ENCODE measurements around the gene SLX9.

Gene SLX9

DNA sequence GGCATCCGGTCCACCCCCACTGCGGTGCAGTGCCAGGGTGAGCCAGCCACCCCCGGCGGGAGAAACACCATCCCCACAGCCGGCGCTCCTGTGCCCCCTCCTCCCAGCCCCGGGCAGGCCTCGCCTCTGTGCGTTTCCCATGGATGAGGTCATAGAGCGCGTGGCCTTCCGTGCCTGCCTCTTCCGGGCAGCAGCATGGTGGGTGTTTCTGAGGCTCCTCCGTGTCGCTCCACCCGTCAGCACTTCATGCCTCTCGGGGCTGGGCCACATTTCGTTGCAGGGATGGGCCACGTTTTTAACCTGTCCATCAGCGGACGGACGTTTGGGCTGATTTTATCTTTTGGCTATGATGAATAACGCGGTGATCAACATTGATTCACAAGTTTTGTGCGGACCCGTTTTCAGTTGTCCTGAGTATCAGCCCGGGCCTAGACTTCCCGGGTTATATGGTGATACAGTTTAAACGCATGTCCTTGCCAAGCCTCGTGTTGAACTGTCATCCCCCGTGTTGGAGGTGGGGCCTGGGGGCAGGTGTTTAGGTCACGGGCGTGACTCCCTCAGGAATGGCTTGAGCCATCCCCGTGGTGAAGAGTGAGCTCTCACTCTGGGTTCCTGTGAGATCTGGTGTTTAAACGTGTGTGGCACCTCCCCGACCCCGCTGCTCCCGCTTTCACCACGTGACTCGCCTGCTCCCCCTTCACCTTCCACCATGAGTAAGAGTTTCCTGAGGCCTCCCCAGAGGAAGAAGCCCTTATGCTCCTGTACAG is 64.8 kb downstream of the SLX9 start:
- no peak for DNase-seq

DNA sequence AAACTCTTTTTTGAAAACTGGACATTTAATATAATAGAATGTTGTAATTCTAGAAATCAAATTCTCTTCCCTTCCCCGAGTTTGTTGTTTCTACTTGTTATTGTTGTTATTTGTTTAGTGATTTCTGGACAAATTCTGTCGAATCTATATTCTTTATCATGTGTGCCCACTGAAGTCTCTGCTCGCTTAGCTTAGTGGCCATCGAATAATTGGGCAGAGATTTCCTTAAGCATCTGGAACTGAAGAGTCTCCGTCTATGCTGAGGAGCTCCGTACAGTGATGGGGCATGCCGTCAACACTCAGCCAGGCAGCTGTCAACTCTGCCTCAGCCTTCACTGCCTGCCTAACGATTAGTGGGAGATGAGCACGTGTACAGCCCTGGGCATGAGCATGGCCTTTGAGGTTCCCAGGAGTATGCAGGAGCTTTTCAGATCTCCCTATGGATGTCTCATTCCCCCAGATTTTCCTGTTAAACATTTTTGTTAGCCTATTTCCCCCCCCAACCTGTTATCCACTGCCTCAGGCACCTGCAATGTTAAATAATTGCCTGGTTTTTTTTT is 66.8 kb downstream of the SLX9 start:
- DNase-seq, result no peak

DNA sequence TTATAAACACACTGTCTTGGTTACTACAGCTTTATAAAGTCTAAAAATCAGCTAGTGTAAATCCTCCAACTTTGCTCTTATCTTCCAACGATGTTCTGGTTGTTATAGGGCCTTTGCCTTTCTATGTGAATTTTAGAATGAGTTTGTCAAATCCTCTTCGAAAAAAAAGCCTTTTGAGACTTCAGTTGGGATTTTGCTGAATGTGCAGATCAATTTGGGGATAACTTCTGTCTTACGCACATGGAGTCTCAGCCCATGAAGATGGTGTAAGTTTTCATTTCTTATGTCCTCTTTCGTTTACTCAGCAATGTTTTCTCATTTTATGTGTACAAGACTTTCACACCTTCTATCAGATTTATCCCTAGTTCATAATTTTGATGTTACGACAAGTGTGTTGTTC is 69.8 kb downstream of the SLX9 start:
- no peak for DNase-seq

DNA sequence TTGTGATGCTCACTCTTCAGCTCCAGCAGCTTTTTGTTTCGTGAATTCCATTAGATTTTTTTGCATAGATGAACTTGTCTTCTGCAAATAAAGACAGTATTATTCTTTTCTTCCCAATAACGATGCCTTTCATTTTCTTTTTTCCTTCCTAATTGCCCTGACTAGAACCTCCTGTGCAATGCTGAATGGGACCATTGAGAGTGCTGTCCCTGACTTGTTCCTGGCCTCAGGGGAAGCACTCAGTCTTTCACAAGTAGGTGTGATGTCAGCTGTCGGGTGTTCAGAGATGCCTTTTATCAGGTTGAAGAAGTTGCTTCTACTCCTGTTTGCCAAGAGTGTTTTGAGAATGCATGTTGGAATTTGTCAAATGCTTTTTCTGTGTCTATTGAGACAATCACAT is 70.3 kb downstream of the SLX9 start:
- DNase-seq, result no peak

DNA sequence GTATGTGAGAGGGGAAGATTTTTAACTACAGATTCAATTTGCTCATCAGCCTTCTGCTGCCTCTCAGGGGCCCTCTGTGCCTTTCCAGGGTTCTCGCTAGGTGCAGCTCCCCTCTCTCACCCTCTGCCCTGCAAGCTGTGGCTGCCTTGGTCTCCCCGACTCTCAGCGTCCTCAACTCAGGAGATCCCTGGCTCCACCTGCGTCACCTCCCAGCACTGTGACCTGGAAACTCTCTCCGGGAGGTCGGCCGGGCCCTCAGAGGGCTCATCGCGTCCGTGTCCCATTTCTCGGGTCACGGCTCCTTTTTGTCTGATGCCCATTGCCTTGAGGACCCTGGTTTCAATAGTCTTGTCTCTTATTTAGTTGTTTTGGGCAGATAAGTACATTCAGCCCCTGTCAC is 71.0 kb downstream of the SLX9 start:
- no peak for DNase-seq

DNA sequence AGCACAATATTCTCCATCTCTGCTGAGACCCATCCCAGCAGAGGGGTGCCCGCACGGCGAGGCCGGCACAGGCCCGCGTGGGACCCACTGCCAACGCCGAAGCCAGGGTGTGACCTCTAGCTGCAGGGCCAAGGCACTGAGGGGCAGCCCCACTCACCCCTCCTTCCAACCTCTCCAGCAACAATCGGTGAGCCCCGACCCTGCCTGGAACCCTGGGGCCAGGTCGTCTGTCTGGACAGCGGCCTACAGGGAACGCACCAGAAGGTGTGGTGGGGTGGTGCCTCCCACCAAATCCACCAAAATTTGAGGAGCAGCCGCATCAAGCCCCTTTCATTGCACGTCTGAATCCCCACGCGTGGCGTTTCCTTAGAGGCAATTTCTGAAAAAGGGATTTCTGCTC is 71.6 kb downstream of the SLX9 start:
- DNase-seq, result no peak

DNA sequence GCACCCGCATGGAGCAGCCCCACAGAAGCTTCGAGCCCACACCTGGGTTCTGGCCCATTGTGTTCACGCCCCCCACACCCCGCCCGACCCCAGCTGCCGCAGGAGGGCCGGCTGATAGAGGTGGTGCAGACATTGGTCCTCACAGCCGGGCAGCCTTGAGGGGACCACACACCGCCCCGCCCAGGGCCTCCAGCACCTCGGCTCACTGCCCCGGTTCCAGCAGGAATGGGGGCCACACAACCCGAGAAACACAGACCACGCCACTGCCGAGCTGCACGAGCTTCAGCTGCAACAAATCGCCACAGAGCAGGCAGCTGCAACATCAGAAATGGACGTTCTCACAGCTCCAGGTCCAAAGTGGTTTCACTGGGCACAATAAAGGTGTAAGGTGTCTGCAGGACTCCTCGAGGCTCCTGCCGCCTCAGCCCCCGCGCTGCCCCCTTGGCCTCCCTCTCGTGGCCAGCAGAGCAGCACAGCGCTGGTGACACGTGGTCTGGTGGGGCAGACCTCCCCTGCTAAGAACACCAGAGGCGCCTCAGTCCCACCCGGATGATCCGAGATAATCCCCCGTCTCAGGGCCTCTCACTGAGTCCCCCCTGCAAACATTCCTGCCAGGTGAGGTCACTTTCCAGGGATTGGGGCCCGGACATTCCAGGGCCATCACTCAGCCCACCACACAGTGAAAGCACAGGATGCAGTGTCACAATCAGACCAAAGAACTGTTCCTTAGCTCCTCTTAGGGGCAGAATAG is 72.3 kb downstream of the SLX9 start:
- no peak for DNase-seq

DNA sequence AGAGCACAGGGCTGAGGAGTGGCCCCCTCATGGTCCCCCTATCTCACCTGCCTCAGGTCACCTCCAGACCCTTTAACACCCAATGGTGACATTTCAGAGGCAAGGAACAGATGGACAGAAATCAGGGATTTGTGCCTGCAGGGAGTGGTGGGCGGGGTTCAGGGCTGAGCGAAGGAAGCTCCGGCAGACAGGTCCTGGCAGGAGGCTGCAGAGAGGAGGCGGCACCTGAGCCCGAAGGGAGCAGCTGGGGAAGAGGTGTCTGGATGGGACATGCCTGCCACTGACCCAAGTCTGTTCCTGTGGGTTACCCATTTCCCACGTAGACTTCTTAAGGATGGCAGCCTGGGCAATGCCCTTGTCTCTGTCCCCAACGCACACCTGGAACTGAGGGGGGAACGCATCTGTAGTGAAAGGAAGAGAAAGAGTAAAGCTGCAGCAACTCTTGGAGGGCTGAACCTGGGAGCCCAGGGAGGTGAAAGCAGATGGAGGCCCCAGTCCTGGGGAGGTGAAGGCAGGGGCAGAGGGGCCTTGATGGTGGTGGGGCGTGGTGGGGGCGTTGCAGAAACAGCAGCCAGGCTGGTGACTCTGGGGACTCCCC is 72.9 kb downstream of the SLX9 start:
- no peak for DNase-seq

DNA sequence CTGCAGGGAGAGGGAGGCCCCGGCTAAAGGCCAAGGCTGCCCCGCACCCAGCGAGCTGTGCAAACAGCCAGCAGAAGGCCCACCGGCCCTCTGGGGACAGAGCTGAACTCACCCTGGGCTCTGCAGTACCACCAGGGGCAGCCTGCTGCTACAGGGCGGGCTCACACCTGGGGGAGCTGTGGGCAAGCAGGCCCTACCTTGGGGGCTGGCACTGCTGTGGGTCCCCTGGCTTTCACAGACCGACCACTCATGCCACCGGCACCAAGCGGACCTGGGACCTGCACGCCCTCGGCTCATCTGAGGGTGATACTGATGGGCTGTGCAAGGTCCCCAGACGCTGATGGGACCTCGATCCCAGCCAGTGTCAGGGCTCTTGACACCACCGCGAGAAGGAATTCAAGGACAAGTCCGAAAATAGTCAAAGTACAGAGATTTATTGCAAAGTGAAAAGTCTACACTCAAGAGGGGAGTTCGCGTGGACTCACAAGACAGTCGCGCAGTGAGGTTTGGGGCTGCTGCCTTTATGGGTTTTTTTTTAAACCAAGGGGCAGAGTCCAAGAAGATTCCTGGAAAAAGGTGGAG is 73.5 kb downstream of the SLX9 start:
- no peak for DNase-seq

DNA sequence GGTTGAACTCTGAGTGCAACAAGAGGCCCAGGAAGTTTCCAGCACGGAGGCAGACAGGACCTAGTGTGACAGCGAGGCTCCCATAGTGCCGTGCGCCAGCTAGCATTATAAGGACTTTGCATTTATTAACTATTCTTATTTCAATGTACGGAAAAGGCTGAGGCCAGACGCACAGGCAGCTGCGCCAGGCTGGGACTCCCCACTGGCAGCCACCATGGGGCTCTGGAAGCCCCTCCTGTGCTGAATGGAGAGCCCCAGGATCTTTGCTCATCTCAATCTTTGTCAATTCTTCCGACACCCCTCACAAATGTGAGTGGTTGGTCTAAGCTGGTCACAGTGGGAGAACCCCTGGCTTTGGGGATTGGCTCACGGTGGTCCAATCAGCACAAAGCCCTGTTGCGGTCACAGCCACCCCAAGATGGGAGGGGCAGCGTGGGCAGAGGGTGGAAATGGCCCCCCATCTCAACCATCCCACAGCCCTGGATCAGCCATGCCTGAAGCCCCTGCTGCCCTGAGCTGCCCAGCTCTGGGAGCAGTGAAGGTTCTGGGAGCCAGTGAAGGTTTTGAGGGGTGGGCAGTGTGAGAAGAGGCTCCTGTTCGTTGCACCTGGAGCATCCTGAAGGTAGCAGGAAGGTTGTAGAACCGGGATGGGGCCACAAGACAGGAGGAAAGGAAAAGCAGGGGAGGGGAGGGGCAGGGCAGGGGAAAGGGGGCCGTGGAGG is 75.1 kb downstream of the SLX9 start:
- no peak for DNase-seq

DNA sequence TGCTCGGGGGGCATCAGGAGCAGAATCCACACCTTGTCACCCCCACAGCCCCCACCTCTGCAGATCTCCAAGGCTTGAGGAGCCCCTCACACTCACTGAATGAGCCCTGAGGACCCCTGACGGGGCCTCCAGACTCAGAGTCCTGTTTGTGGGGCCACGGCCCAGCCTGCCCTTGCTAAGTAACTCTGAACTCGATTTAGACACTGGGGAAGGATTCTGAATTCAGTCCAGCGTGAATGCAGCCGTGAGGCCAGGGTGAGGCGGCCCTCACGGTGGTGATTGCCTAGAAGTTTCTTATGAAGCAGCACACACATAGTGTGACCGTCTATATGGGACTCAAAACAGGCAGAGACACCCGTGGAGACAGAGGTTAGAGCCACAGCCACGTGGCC is 75.6 kb downstream of the SLX9 start:
- DNase-seq, result no peak

DNA sequence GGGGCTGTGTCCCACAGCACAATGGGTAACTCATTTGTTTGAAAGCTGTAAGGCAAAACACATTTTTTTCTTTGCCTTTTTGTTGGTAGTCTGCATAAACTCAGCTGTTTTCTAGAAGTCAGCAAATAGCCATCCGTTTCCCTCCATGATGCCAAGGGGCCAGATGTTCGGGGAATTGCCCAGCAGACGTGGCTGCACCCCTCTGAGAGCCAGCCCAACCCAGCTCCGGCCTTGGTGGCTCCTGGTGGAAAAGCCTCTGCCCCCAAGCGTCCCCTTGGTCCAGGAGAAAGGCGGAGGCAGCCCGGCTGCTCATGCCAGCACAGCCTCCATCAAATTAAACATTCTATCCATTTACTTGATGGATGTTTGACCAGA is 76.2 kb downstream of the SLX9 start:
- no peak for DNase-seq

DNA sequence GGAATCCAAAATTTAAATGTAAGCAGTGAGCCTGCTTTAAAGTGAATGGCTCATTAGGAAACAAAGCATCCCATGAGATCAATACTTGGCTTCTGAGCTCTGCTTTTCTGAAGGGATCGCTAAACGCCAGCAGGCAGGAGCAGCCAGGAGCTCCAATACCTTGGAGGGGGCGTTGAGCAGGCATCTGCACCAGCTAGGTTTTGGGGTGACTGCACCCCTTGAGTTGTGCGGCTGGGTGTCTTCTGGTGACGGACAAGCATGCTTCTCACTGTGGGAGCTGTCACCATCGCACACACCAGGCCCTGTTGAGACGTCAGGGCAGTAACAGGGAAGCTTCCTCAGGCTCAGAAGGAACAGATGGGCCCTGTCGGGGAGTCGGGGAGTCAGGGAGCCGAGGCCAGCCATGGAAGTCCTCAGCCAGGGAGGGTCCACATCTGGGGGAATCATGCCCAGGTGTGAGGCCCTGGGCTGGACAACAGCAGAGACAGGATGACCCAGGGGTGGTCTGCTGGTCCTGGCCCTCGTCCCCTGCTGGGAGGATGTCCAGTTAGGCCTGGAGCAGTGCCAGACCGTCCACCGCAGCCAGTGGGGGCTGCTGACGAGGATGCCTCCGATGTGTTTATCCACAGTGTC is 76.7 kb downstream of the SLX9 start:
- DNase-seq, result no peak

DNA sequence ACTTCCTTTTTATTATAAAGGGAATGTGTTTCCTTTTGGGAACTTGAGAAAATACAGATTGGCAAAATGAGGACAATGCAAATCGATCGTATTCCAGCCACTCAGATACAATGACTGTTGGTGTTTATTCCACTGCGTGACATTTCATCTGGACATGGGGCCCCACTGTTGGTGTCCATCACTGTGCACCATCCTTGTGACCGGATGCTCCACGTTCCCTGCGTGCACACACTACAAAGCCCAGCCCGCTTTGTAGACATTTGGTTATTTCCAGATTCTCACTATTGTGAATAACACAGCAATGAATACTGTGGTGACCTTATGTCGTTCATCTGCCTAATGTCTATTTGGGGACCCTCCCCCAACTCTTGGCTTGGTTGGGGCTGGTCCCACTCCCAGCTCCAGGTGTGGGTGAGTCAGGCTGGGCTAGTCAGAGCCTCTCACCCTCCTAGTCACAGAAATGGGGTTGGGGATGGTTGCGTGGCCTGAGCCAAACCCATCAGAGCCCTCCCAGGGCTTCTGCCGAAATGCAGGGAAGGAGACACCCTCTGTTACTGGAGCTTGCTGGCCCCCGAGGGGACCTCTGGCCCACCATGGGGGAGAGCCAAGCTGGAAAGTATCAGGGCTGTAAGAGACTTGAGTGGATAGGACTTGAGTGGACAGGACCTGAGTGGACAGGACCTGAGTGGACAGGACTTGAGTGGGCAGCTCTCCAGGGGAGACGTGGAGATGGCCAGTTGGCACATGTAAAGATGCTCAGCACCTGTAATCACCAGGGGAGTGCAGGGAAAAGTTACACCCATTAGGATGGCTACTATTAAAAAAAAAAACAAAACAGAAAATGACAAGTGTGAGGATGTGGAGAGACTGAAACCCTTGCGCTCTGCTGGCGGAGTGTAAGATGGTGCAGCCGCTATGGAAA is 77.5 kb downstream of the SLX9 start:
- no peak for DNase-seq

DNA sequence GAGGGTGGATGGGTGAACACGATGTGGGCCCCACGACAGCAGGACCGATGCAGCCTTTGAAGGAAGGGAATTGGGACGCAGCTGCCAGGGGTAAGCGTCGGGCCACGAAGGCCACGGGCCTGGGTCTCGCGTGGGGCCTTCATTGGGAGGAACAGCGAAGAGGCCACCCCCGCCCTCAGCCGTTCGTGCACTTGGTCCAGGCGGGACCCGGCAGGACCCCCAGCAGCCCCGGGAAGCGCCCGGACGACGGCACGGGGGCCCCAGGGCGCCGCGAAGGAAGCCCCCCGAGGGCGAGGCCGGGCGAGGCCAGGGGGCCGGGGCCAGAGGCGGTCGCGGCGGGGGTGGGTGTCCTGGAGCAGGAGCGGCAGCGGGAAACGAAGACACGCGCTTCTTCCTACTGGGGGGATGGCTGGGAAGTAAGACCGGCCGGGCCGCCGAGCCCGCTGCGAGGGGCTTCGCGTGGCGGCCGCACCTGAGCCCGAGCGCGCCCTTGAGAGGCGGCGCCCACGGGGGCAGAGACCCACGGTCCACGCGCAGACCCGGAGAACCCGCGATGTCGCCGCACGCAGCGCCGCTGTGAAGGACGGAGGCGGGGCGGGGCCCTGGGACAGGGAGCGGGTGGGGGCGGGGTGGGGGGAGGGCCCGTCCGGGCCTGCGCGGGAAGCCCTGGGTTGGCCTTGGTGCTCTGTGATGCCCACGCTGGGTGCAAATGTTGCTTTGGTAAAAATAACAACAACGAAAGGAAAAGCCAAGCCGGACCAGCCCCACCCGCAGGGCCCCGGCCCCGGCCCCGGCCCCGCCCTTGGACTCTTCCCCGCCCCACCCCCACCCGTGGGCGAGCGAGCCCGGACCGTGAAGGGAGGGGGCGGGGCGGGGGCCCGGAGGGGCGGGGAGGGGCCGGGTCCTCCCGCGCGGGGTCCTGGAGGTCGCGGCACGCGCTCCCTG is 78.6 kb downstream of the SLX9 start:
- DNase-seq, result peak in 2 of 3 donors; percentile 18 to 58

DNA sequence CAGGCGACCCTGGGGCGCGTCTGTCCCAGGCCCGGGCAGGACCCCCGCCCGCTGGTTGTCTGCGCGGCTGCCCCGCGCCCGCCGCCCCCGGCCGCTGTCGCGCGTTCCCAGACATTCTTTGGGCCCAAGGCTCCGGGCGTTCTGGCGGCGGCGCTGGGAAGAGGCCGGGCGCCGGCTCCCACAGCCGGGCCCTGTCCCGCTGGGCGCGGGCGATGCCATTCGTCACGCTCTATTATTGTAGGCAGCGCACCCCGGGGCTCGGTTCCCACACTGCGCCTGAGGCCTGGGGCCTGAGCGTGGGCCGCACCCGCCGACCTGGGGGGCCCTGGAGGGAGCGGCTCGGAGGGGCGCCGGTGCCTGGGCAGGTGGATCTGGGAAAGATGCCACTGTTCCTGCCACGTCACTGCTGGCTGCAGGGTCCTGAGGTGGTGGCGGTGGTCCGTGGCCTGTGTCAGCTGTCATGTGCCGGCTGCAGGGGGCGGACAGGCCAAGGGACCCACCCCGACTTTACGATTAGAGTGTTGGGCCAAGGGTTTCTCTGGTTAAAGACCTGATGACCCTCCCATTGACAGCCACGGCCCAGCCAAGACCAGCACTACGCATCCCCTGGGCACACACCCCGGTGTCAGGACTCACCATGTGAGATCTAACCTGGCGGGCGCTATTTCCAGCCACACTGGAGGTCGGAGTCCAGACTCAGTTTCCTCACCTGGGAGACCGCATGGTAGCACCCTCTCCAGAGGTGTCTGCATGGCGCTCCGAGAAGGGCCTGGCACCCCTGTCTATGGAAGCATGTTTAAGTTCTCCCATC is 79.5 kb downstream of the SLX9 start:
- peak in 2 of 3 donors; percentile 26 to 37 for DNase-seq

DNA sequence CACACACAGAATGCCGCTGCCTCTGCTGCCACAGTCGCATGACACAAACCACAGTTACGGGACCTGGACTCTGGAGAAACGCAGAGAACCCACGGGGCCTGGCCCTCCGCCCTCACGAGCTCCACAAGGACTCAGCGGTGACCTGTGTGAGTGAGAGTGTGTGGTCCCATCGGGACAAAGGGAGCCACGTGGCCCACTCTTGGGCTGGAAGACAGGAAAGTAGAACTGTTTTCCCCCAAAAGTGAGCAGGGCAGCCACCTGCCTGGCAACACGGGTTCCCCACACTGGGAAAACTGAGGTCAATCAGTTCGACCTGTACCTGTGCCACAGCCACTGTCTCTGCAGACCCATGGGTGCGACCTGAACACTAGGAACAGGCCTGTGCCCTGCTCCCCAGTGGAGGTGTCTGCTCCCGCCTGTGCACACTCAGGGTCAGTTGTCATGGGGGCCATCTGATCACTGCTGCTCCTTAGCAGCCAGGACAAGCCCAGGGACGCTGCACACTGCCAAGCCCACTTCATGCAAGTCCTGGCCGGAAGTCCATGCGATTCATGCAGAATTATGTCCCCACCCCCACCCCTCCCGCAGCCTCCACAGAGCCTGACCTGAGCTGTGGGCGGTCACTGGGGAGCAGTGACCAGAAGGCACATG is 80.2 kb downstream of the SLX9 start:
- DNase-seq, result no peak

DNA sequence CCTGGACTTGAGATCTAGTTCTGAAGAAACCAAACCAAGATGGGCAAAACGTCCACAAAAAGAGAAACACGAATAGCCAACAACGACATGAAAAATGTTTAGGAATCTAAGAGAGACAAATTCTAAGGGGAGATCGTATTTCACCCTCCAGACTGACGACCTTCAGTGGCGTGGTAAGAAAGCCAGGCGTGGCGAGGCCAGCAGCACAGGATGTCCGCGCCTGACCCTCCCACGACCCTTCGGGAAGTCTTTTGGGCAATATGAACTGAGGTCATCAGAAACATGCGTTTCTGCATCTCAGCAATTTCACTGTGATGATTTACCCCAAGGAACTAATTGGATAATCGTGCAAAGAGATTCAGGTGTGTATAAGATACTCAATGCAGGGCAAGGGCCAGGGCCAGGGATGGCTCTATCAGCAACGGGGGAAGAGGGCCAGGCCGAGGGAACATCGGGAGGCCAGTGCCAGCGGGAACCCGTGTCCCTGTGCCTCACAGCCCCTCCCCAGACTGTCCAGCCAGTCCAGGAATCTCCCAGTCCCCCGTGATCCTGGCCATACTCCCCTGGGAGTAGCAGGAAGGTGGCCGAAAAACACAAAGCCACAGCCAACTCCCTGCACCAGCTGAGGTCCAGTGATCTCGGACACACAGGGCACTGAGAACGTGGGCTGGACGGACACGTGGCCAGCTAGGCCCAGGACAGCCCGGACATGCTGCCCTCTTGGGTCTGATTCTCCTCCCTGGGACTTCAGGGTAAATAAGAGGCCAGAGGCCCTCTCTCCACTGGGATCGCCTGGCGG is 81.0 kb downstream of the SLX9 start:
- no peak for DNase-seq

Data from suppressor macrophage treated with lipopolysaccharide for 1 hour (primary cell).